Neutrophil (primary cell): Measurements from ENCODE around the gene ZNF35.

Source experiments
- H3K27ac ChIP-seq: fragments of 200-600 bp; sonication (generic); 2 replicates; pipeline ENCODE4 v1.5.1; 2016; ENCODE audit warnings: mild to moderate bottlenecking, moderate library complexity
- H3K27me3 ChIP-seq: fragments of 200-600 bp; sonication (generic); 2 replicates; pipeline ENCODE4 v1.6.0; 2016; ENCODE audit warnings: mild to moderate bottlenecking
- H3K36me3 ChIP-seq: fragments of 200-600 bp; sonication (generic); 2 replicates; pipeline ENCODE4 v1.5.1; 2017
- H3K4me1 ChIP-seq, 2 experiments: fragments of 200-600 bp in 1 of 2; sonication (generic) in 1 of 2; 1 replicate in 1 of 2; 2 replicates in 1 of 2; pipeline versions ENCODE4 v1.5.1 to v1.6.1; 2013 to 2016; ENCODE audit warnings: low read depth in 1 of 2, low read length in 1 of 2, mild to moderate bottlenecking in 1 of 2, moderate library complexity in 1 of 2; ENCODE audit not compliant: control insufficient read depth in 1 of 2, insufficient read depth in 1 of 2
- H3K4me3 ChIP-seq, 2 experiments: fragments of 200-600 bp in 1 of 2; sonication (generic) in 1 of 2; 1 replicate in 1 of 2; 2 replicates in 1 of 2; pipeline ENCODE4 v1.5.1; 2013 to 2016; ENCODE audit warnings: low read depth in 1 of 2, low read length in 1 of 2, mild to moderate bottlenecking in 1 of 2, moderate library complexity in 1 of 2
- H3K9me3 ChIP-seq: fragments of 200-600 bp; sonication (generic); 2 replicates; pipeline ENCODE4 v1.5.1; 2016
- TF ChIP-seq, protein P1 (sequence below): fragments of 200-600 bp; sonication (generic); IDR thresholded peaks from 2 replicates; pipeline ENCODE4 v1.5.1; 2016; ENCODE audit warnings: antibody characterized with exemption

ZNF35 gene

GRCh38 chr3:44687898-44688297 lies 39.4 kb downstream of the ZNF35 start:
- Histone ChIP-seq H3K27me3 (peaks cover 42% of the 10 kb centered on the region), H3K27ac (no peak overlapping the region), H3K9me3 (no peaks in the 10 kb centered on the region), H3K36me3 (no peaks in the 10 kb centered on the region), H3K4me1 (peaks cover 3 to 12% of the 10 kb centered on the region in 2 experiments), H3K4me3 (no peak overlapping the region)
- TF ChIP-seq, protein P1, sequence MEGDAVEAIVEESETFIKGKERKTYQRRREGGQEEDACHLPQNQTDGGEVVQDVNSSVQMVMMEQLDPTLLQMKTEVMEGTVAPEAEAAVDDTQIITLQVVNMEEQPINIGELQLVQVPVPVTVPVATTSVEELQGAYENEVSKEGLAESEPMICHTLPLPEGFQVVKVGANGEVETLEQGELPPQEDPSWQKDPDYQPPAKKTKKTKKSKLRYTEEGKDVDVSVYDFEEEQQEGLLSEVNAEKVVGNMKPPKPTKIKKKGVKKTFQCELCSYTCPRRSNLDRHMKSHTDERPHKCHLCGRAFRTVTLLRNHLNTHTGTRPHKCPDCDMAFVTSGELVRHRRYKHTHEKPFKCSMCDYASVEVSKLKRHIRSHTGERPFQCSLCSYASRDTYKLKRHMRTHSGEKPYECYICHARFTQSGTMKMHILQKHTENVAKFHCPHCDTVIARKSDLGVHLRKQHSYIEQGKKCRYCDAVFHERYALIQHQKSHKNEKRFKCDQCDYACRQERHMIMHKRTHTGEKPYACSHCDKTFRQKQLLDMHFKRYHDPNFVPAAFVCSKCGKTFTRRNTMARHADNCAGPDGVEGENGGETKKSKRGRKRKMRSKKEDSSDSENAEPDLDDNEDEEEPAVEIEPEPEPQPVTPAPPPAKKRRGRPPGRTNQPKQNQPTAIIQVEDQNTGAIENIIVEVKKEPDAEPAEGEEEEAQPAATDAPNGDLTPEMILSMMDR = no peak
